GM21723 (cell line): ENCODE data around the gene STK32B.

ENCODE experiments used
- ATAC-seq: cut with Tn5 transposase; IDR thresholded peaks from one replicate; pipeline ENCODE4 v1.9.1; 2021; ENCODE audit warnings: mild to moderate bottlenecking, moderate library complexity; ENCODE audit not compliant: unreplicated experiment

Gene STK32B

DNA sequence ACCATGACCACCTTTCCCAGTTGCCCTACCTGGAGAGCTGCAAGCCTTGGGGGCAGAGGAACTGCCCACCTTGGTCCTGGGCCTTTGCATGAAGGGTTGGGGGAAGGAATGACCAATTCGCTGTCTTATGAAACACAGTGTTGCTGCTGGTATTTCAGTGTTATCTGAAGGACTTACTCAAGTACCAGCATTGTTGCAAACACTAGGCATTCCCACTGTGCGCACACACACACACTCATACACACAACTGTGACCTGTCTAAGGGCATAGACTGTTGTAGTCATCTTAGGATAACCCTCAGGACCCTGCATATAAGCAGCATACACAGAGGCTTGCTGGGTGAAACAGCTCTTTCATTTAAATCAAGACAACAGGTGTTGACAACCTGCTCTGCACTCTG lies 446.2 kb downstream of the STK32B start:
- ATAC-seq, result no peak

DNA sequence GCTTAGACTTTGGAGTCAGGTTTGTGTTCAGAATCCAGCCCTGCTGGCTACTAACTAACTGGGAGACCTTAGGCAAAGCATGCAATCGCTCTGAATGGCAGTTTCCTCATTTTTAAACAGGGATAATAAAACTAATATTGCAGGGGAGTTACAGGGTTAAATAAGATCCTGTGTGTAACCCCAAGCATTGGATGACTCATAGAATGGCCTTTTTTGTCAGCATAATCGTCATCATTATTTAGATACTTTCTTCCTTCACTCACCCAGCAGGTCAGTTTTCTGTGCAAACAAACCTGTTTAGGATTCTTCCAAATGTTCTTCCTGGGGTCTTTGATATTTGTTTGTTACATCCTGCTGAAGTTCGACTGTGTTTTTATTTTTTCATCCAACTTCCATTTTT lies 448.9 kb downstream of the STK32B start:
- no peak for ATAC-seq

DNA sequence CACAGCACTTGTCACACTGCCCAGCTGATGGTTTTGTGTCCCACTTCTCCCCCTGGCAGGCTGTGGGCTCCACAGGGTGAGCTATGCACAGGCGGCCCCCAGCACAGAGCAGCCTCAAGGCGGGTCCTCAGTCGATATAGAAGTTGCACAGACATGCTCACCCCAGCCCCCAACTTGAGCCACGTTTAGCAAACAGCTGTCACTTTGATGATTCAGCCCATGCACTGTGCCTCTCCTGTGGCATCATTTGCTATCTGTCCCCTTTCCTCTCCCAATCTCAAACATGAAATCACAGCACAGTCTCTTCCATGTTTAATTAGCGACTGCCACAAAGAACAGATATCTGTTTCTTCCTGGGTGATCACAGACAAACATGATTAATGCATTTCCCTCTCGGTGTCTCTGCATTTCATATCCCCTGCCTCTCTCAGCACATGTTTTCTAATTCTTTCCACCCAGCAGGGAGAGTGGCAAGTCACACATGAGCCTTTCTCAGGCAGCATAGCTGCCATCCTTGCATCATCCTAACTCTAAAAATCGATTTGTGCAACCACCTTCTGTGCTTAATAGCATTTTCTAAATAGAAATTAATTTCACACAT lies 452.2 kb downstream of the STK32B start:
- ATAC-seq, result no peak

DNA sequence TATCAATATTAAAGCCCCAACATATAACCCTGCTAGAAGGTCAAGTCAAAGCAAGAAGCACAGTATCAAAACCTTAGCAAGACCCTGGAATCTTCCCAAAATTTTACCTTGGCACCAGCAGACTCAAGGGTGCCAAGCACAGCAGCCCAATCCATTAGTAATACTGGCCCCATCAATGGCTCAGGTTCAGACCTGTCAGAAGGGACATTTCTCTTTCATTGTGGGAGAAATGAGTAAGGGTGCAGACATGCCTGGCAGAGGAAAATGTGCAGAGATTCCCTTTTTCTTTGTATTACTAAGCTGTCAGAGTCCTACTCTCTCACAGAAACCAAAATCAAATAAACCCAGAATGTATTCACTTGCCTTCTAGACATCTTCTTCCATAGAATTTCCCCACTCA lies 453.2 kb downstream of the STK32B start:
- no peak for ATAC-seq

DNA sequence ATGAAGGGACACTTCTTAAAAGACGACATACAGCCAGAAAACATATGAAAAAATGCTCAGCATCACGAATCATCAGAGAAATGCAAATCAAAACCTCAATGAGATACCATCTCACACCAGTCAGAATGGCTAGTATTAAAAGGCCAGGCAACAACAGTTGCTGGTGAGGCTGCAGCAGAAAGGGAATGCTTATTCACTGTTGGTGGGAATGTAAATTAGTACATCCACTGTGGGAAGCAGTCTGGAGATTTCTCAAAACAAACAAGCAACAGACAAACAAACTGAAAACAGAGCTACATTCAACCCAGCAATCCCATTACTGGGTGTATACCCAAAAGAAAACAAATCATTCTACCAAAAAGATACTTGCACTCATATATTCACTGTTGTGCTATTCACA lies 459.2 kb downstream of the STK32B start:
- no peak for ATAC-seq

DNA sequence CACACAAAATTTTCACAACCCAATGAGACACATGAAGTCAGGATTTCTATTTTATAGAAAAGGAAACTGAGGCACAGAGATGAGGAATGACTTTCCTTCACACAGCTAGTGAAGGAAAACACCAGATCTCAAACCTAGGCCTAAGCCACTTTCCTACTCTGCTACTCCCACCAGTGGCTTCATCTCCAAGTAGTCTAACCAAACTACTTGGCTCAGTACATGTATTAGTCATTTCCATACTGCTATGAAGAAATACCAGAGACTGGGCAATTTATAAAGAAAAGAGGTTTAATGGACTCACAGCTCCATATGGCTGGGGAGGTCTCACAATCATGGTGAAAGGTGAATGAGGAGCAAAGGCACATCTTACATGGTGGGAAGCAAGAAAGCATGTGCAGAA lies 460.5 kb downstream of the STK32B start:
- ATAC-seq, result no peak

DNA sequence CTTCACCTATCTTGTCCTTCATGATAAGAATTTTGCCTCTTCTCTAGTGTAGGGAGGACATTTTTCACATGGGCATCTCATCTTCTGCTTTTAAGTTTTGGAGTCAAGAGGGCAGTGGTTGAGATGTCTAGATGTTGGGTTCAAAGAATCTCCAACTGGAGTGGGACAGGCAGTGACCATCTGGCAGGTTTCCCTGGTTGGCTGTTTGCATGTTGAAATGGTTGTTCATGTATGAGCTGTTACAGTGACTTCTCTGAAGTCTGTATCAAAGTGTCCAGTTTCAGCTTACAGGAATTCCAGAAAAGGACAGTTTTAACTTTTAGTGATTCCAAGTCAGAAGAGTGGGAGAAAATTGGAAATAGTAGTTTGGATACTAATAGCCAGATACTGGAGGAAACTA lies 464.4 kb downstream of the STK32B start:
- no peak for ATAC-seq

DNA sequence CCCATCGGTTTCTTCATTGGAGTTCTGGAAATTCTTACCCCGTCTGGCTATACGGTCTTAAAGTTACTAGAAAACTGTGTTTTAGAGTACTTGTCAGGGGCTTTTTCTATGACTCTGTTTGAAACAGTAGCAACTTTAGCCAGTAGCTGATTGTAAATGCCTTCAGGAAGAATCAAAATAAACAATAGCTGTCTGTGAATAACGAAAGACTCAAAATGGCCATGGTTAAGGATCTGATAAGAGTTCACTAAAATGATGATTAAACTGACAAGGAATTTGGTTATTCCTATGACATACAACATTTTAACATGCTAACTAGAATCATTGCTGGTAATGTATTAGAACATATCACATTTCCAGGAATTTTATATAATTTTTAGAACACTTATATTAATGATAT lies 466.1 kb downstream of the STK32B start:
- ATAC-seq, result no peak

DNA sequence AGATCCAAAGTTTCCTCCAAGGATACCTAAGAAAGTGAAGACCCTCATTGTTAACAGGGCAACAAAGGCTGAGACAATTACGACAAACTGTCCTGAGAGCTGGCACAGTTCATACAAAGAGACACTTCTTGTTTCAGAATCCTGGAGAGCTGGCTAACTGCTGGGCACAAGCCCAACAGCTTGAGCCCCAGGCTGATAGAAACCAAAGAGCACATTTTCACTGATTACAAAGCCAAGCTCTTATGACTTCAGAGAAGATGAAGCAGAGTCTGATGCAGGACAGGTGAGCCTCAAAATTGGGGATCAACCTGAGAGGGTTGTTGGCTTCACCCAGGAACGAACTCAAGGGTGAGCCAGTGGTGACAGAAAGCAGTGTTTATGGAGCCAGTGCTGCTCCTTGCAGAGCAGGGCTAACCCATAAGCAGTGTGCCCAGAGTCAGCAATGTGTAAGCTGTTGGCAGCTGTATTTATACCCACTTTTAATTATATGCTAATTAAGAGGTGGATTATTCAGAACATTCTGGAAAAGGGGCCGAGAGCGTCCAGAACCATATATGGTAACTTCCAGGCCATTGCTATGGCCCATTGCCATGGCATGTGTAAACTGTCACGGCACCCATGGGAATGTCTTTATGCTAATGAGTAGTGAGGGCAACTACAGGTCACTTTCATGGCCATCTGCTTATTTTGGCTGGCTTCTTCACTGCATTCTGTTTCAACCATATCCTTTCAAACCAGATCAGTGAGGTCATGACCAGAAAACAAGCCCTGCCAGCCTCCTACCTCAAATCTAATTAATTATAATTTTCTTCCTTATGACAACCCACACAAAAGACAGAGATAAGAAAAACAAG lies 473.4 kb downstream of the STK32B start:
- ATAC-seq, result no peak

DNA sequence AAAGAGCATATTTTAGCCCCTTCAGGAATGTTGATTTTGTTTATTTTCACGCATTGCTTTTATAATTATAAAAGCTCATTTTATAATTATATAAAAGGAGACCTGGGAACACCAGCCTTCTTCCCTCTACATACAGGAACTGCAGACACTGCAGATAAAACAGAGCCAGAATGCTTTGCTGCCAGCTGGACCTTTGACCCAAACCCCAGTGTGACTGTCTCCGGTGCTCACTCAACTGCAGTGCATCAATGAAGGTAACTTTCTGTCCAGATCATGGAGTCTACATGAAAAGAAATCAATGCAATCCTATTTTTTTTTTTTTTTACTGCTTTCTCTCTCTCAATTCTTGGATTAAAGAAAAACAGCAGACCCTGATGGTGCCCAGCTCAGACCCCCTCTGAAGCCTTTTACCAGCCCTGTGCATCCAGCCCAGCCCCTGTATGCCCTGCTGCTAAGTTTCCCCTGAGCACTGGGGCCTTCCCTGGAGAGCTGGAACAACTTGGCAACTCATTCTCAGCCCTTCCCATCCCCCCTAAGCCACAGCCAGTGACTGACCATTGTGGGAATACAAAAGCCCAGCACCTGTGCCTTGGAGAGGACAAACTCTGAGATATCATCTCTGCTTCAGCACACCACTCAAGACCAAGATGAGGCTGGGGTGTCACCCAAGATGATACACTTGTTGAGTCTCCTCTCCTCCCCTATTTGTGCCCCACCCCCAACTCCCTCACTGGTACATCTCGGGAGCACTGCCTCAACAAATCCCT lies 475.0 kb downstream of the STK32B start:
- no peak for ATAC-seq

DNA sequence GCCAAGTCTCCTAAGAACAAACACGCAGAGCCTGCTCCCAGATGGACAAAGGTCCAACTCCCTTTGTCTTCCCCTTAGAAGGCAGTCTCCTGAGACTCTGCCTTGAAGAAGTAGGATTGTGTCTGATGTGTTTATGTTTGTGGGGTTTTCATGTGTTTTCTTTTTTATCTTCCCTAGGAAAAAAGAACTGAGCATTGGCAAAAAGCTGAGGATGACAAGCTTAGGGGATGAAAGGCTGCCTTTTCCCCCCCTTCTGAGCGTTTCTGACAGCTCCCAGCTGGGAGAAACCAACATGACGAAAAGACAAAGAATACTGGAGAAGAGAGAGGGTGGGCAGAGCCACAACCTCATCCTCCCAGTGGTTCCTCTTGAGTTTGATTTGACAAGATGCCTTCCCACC lies 475.9 kb downstream of the STK32B start:
- ATAC-seq, result no peak

DNA sequence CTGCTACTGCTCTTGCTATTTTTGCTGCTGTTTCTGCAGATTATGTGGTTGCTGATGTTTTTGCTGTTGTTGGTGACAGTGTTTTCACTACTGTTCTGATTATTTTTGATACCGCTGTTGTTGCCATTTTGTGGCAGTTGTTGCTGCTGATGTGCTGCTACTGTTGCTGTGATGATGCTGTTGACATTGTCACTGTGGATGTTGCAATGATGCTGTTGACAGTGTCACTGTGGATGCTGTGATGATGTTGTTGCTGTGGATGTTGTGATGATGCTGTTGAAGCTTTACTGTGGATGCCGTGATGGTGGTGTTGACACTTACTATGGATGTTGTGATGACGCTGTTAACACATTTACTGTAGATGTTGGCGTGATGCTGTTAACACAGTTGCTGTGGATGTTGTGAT lies 476.8 kb downstream of the STK32B start:
- no peak for ATAC-seq

DNA sequence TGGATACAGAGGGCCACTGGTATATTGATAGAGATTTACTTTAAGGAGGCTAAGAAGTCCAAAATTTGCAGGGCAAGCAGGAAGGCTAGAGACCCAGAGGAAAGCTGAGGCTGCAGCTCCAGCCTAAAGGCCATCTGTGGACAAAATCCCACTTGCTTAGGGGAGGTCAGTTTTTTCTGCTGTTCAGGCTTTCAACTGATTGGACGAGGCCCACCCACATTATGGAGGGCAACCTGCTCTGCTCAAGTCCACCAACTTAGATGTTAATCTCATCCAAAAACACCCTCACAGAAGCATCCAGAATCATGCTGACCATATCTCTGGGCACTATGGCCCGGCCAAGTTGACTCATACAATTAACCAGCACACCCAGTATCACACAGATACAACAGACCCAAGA lies 480.8 kb downstream of the STK32B start:
- no peak for ATAC-seq

DNA sequence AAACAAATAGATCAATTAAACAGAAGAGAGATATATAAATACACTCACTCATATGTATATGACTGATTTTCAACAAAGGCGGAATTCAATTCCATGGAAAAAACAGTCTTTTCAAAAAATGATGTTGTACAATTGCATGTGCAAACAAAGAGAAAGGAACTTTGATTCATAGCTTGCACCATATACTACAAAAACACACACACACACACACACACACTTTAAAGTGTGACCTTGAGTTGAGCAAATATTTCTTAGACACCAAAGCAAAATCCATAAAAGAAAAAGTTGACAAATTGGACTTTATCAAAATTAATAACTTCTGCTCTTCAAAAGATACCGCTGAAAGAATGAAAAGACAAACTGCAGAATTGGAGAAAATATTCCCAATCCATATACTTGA lies 488.3 kb downstream of the STK32B start:
- ATAC-seq, result no peak

DNA sequence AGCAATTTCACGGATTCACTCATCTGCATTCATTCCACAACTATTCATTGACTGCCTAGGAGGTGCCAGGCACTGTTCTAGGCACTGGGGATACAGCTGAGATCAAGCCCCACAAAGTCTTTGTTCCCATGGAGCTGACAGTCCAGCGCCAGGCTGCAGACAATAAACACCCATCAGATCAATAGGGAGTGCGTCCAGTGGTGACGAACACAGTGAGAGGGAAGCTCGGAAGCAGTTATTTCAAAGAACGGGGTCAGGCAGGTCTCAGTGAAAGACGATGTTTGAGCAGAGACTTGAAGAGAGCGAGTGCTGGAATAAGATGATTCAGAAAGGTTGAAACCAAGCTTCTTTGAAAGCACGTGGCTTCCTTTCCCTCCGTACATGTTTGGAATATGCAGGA lies 489.9 kb downstream of the STK32B start:
- no peak for ATAC-seq

DNA sequence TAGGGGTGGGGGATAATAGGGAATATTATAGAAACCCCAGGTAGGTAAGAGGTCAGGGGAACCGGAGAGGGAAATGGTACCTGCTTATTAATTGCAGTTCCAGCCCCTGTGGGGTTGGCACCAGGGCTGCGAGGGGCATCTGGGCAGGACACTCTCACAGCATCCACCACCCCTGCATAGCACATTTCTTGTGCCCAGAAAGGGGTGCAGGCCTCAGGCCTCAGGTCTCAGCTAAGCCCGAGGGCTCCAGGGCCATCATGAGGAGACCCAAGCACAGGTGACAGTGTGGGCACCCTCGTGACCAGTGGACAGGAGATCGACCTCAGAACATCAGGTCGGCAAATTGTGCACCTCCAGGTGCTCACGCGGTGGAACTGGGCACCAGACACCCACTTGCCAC lies 492.4 kb downstream of the STK32B start:
- no peak for ATAC-seq

DNA sequence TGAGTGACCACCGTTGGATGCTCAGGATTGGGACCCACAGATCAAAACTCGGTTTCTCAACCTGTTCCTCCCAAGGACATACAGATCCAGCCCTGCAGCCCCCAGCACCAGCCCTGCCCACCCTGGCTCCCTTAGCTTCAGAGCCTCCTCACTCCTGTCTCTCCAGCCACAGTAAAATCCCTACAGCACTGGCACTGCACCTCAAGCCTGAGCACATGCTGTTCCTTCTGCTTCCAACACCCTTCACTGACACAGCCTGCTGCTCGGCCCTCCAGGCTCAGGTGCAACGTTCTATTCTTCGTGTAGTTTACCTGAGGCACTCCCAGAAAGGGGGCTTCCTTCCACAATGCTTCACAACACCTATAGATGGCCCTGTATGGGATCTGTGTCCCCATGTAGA lies 493.5 kb downstream of the STK32B start:
- ATAC-seq, result no peak

DNA sequence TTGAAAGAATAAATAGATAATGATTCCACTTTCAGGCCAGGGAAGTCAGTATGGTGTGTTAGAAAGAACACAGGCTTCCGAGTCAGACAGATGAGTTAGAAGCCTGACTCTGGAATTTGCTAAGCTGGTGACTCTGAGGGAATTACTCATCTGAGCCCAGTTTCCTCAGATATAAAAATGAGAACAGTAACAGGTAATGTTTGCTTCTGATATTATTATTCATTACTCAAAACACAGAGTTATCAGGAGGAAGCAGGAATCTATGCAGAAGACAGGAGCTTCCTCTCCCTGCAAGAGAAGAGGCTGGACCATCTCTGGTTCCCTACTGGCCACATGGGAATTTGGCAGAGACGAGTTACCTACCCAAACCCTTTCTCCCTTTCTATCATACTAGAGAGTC lies 494.0 kb downstream of the STK32B start:
- no peak for ATAC-seq

DNA sequence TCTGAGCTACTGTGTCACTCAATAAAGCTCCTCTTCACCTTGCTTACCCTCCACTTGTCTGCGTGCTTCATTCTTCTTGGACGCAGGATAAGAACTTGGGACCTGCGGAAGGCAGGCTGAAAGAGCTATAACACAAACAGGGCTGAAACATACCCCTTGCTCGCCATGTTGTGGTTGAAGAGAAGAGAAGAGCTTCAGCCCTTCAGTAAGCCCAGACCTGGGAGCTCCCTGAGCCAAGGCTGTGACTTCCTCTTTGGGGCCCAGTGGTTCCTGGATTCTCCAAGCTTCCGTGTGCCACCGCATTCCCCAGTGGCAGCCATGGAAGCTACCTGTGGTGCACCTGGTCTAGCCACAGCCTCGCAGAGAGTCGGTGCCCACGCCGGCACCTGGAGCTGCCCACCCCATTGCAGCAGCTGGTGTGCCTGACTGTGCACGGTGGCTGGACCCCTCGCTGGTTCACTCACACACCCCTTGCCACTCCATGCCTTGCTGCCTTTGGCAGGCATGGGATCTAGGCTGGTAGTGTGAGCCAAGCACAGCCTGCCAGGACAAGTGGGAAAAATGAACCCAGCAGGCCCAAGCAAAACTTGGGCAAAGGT lies 496.5 kb downstream of the STK32B start:
- no peak for ATAC-seq
